HG02943 (cell line): ENCODE measurements around the gene AHNAK2.
"Not testable (repeated sequence)": the region's sequence is repeated elsewhere in the genome, so short reads cannot be mapped to it uniquely, and the experiment has no call there.

Source experiments
- ATAC-seq: cut with Tn5 transposase; IDR thresholded peaks from one replicate; pipeline ENCODE4 v1.9.1; 2021; ENCODE audit warnings: mild to moderate bottlenecking, low read depth, moderate library complexity; ENCODE audit not compliant: unreplicated experiment

AHNAK2 gene

GRCh38 chr14:104930526-104931303 is 47.5 kb downstream of the AHNAK2 start:
- ATAC-seq: no peak

- ATAC-seq: no peak
These were observed 48.6 kb downstream of the AHNAK2 start for GRCh38 chr14:104929268-104930230.

DNA sequence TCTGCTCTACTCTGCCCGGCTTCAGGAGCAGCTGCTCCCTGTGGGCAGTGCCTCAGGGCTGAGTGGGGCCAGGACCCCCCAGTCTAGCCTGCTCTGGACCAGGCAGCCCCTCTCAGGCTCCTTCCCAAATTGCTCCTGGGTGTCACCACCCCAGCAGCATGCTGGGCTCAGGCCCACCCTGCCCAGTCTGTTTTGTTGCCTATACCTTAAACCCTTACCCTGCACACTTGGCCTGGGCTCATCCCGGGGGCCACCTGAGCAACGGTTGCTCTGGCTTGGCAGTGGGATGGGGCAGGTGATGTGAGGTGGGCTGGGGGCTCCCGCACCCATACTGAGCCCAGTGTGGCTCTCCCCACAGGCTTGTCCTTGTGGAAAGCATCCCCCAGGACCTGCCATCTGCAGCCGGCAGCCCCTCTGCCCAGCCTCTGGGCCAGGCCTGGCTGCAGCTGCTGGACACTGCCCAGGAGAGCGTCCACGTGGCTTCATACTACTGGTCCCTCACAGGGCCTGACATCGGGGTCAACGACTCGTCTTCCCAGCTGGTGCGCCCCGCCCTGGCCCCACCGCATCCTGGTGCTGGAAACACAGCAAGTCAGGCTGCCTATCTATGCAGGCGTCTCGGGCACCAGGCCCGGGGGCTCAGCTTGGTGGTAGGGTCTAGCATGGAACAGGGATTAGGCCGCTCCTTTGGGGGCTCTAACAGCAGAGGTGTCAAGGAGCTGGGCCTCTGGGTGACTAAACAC is 49.6 kb downstream of the AHNAK2 start:
- no peak for ATAC-seq

- ATAC-seq: no peak
These were observed 50.3 kb downstream of the AHNAK2 start for GRCh38 chr14:104927901-104928300.

GRCh38 chr14:104927432-104927816 is 50.8 kb downstream of the AHNAK2 start:
- ATAC-seq: no peak

GRCh38 chr14:104926619-104927431 is 51.3 kb downstream of the AHNAK2 start:
- peak; percentile 85 for ATAC-seq

DNA sequence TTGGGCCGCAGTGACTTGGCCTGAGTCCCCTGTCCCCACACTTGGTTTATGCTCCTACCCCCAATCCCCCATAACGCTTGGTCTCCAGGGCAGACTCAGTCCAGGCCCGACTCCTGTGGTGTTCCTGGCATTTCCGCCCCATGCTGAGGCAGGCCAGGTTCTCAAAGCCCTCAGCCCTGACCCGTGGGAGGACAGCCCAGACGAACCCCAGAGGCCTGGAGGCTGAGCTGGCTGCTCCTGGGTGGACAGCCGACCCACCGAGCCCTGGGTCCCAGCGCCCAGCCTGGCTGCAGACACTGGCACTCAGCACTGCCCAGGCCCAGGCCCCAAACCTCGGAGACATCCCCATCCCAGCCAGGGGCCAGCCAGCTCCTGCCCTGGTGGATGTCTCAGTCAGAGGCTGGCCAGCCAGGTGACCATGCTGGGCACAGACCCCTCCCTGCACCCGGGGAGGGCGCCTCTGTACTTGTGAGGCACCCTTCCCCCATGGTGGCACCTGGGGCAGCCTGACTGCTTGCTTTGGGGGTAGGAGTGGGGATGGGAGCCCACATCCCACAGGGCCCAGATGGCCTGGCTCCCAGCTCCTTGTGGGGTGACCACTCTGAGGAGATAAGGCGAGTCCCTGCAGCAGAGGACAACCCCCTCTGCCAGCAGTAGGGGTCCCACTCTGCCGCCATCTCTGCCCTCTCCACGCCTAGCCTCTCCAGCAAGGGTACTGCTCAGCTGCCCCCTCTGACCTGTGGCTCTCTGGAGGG is 52.1 kb downstream of the AHNAK2 start:
- ATAC-seq: peak; percentile 11

DNA sequence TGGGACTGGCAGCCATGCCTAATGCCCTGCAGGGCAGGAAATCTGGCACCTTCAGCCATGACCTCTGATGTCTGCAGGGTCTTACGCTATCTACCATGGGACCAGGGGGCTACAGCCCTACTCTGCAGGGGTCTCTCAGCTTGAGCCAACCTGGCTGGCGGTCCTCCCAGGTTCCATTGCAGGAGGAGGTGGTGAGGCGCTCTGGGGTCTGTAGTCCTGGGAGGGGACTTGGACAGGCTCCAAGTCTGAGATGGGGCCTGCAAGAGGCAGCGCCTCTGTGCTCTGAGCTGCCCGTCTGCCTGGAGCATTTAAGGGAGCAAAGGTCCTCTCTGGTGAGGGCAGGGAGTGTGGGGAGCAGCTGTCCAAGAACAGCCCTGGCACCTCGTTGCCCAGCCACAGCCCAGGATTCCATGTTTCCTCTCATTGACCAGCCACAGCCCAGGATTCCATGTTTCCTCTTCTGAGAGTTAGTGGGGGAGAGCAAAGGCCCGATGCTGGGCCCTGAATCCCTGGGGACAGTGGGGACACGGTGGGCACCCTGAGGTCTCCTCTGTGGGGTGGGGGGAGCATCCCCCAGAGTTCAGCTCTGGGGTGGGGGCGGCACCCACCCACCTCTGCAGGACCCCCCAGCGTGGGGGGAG is 52.8 kb downstream of the AHNAK2 start:
- no peak for ATAC-seq

DNA sequence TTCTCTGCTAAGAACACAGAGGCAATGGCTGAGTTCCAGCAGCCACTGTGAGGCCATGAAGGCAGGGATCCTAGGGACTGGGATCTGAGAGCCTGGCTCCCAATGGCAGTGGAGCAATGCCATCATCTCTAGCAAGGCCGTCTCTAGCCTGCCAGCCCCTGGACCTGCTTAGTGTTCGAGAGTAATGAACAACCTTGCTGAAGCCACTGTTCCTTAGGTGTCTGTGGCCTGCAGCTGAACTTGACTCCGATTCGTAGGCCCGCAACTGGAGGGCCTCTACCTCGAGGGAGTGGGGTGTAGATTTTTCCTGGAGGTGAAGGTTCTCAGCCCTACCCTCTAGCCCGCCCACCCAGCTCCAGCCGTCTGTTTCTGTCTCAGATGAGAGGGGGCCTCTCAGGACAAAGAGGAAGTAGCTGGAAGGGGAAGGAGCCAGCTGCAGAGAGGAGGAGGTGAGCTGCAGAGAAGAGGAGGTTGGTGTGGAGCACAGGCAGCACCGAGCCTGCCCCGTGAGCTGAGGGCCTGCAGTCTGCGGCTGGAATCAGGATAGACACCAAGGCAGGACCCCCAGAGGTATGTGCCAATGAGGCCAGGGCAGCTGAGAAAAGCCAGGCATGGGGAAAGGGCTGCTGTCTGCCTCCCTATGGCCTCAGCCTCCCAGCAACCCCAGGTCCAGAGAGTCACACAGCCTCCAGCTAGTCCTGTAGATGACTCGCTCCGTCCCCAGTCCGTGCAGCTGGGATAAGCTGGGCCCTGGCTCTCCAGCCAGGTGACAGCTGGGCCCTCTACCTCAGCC is 53.6 kb downstream of the AHNAK2 start, which contains the start of gene PLD4:
TSS of gene PLD4 (plus strand) at position 459 of the 793 bp plus-strand sequence. CDS start 2,262 bp downstream, outside the sequence.
- ATAC-seq: no peak

GRCh38 chr14:104923640-104924420 is 54.3 kb downstream of the AHNAK2 start:
- no peak for ATAC-seq

DNA sequence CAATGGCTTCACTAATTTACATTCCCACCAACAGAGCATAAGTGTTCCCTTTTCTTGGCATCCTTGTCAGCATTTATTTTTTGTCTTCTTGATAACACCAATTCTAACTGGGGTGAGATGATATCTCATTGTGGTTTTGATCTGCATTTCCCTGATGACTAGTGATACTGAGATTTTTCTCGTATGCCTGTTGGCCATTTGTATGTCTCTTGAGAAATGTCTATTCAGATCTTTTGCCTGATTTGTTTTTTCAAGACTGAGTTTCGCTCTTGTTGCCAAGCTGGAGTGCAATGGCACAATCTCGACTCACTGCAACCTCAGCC is 58.2 kb downstream of the AHNAK2 start:
- ATAC-seq: no peak

DNA sequence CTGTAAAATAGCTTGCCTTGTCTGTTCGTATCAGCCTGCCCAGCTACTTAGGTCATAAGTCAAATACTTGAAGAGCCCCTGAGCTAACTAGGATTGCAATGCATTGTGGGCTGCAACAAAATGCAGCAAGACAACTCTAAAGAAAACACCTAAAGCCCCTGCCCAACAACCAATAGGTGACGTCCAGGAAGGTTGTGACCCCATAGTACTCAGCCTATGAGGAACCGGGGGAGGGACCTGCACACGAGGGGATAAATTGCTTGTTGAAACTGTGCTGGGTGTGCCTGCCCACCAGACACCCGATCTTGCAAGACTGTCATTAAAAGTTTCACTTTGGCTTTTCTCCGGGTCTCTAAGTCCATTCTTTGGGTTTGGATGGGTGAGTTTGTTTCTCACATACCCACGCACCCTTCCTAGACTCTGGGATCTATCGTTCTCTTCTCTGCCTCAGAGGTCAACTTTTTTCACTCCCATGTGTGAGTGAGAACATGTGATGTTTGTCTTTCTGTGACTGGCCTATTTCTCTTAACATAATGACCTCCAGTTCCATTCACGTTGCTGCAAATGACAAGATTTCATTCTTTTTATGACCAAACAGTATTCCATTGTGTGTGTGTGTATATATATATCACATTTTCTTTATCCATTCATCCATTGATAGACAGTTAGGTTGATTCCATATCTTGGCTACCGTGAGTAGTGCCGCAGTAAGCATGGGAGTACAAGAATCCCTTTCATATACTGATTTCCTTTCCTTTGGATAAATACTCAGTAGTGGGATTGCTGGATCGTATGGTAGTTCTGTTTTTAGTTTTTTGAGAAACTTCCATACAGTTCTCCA is 58.8 kb downstream of the AHNAK2 start:
- not testable (repeated sequence) for ATAC-seq

GRCh38 chr14:104917993-104918392 is 60.2 kb downstream of the AHNAK2 start:
- no peak for ATAC-seq

- no peak for ATAC-seq
These were observed 61.1 kb downstream of the AHNAK2 start for GRCh38 chr14:104917116-104917515.

GRCh38 chr14:104913435-104913834 is 64.7 kb downstream of the AHNAK2 start:
- no peak for ATAC-seq

GRCh38 chr14:104912053-104912452 is 66.1 kb downstream of the AHNAK2 start:
- ATAC-seq: no peak
